H1 (cell line): ENCODE results near the gene BRD7. TPM values are rescaled to one million over a fixed set of nuclear protein-coding genes. Genes with fewer than 3 reads are reported as not detected.

ENCODE experiments used
- CTCF ChIA-PET: fragments of 300-600 bp; sonication (Branson Sonifier 250); formaldehyde crosslinking; loops from one replicate; lab custom pipeline; 2021; ENCODE audit not compliant: partially characterized antibody; lab: Charles Lee
- POLR2A ChIA-PET: fragments of 300-600 bp; sonication (Branson Sonifier 250); formaldehyde crosslinking; loops from one replicate; lab custom pipeline; 2021; ENCODE audit warnings: inconsistent platforms; ENCODE audit not compliant: partially characterized antibody; lab: Charles Lee
- DNase-seq, 2 experiments: peaks; one replicate each; pipeline versions ENCODE4 v3.0.0 to v3.0.0-alpha.2; 2010 to 2022; ENCODE audit warnings: low spot score in 2 of 2, low read depth in 1 of 2, mixed read lengths in 1 of 2
- FAIRE-seq: peaks from 2 replicates; lab custom pipeline; 2011; peaks lifted over from hg19 to GRCh38; lab: Jason Lieb, UNC
- H2AFZ ChIP-seq: 2 replicates; pipeline ENCODE4 v1.8.1; 2012; ENCODE audit warnings: low read length, inconsistent platforms
- H2AK5ac ChIP-seq: 2 replicates; pipeline ENCODE4 v1.6.1; 2013; ENCODE audit warnings: low read depth, low read length
- H2BK120ac ChIP-seq: replicated peaks from 2 replicates; pipeline ENCODE3; 2013; ENCODE audit warnings: low read depth, low read length, inconsistent platforms
- H2BK12ac ChIP-seq: 2 replicates; pipeline ENCODE4 v1.6.1; 2013; ENCODE audit warnings: low read depth, low read length
- H2BK15ac ChIP-seq: 2 replicates; pipeline ENCODE4 v1.6.1; 2013; ENCODE audit warnings: low read length
- H2BK20ac ChIP-seq: 2 replicates; pipeline ENCODE4 v1.6.1; 2013; ENCODE audit warnings: low read length
- H2BK5ac ChIP-seq: 2 replicates; pipeline ENCODE4 v1.6.1; 2013; ENCODE audit warnings: low read depth, low read length
- H3K14ac ChIP-seq: 2 replicates; pipeline ENCODE4 v1.6.1; 2013; ENCODE audit warnings: inconsistent platforms; ENCODE audit not compliant: insufficient read length
- H3K18ac ChIP-seq: 2 replicates; pipeline ENCODE4 v1.6.1; 2013; ENCODE audit warnings: low read length; ENCODE audit errors: extremely low read depth
- H3K23ac ChIP-seq: 2 replicates; pipeline ENCODE4 v1.6.1; 2013; ENCODE audit warnings: inconsistent platforms; ENCODE audit not compliant: insufficient read length
- H3K23me2 ChIP-seq: 2 replicates; pipeline ENCODE4 v1.6.1; 2013; ENCODE audit warnings: low read depth, low read length
- H3K27ac ChIP-seq: 2 replicates; pipeline ENCODE4 v1.6.1; 2011; ENCODE audit warnings: low read depth, low read length, inconsistent platforms
- H3K27me3 ChIP-seq, 4 experiments: replicated peaks in 1 of 4; 1 replicate in 1 of 4; 2 replicates in 3 of 4; pipeline versions ENCODE4 v1.6.1 to v1.8.1; 2011 to 2013; ENCODE audit warnings: low read length in 3 of 4, mild to moderate bottlenecking in 3 of 4, inconsistent platforms in 2 of 4, mixed read lengths in 2 of 4, moderate library complexity in 1 of 4; ENCODE audit not compliant: control insufficient read depth in 3 of 4, insufficient read depth in 3 of 4; ENCODE audit errors: extremely low read depth in 1 of 4
- H3K36me3 ChIP-seq, 4 experiments: 2 replicates each; pipeline versions ENCODE4 v1.6.1 to v1.8.1; 2011 to 2013; ENCODE audit warnings: mild to moderate bottlenecking in 4 of 4, low read length in 3 of 4, moderate library complexity in 2 of 4, control low read depth in 1 of 4, inconsistent platforms in 1 of 4; ENCODE audit not compliant: insufficient read depth in 4 of 4, control insufficient read depth in 2 of 4
- H3K4ac ChIP-seq: replicated peaks from 2 replicates; pipeline ENCODE3; 2013; ENCODE audit warnings: low read length, low read depth, mixed read lengths, inconsistent platforms; ENCODE audit not compliant: insufficient read length
- H3K4me1 ChIP-seq, 4 experiments: replicated peaks in 1 of 4; 1 replicate in 1 of 4; 2 replicates in 3 of 4; pipeline versions ENCODE4 v1.6.1 to v1.8.1; 2011 to 2013; ENCODE audit warnings: low read length in 3 of 4, inconsistent platforms in 2 of 4, mixed read lengths in 1 of 4; ENCODE audit not compliant: insufficient read depth in 4 of 4, control insufficient read depth in 3 of 4
- H3K4me2 ChIP-seq, 2 experiments: 2 replicates each; pipeline versions ENCODE4 v1.6.1 to v1.8.1; 2011 to 2013; ENCODE audit warnings: low read depth in 2 of 2, low read length in 2 of 2, control low read depth in 1 of 2, inconsistent platforms in 1 of 2, mild to moderate bottlenecking in 1 of 2; ENCODE audit not compliant: insufficient read depth in 1 of 2
- H3K4me3 ChIP-seq, 4 experiments: fragments of 200-600, 300-600 bp in 1 of 4; sonication (generic), shearing (Covaris generic), sonication (Bioruptor Twin) in 1 of 4; 2 replicates each; pipeline versions ENCODE4 v1.5.1 to v1.8.1; 2011 to 2016; ENCODE audit warnings: low read length in 4 of 4, low read depth in 3 of 4, control low read depth in 2 of 4, inconsistent platforms in 2 of 4, mild to moderate bottlenecking in 2 of 4, mixed read lengths in 1 of 4, moderate library complexity in 1 of 4; ENCODE audit not compliant: insufficient read depth in 2 of 4; ENCODE audit errors: extremely low read depth in 1 of 4
- H3K56ac ChIP-seq: replicated peaks from 2 replicates; pipeline ENCODE3; 2013; ENCODE audit warnings: low read depth, mild to moderate bottlenecking, mixed read lengths, low read length, inconsistent platforms; ENCODE audit not compliant: insufficient read length
- H3K79me1 ChIP-seq: 2 replicates; pipeline ENCODE4 v1.6.1; 2013; ENCODE audit warnings: low read depth, low read length, control low read depth
- H3K79me2 ChIP-seq, 2 experiments: 2 replicates each; pipeline versions ENCODE4 v1.6.1 to v1.8.1; 2012 to 2013; ENCODE audit warnings: low read length in 2 of 2, mild to moderate bottlenecking in 2 of 2, inconsistent platforms in 1 of 2; ENCODE audit not compliant: insufficient read depth in 2 of 2, control insufficient read depth in 1 of 2
- H3K9ac ChIP-seq, 4 experiments: replicated peaks in 1 of 4; 1 replicate in 1 of 4; 2 replicates in 3 of 4; pipeline versions ENCODE4 v1.6.1 to v1.8.1; 2011 to 2013; ENCODE audit warnings: low read depth in 3 of 4, low read length in 3 of 4, control low read depth in 2 of 4, mild to moderate bottlenecking in 2 of 4, moderate library complexity in 2 of 4, inconsistent platforms in 1 of 4; ENCODE audit errors: extremely low read depth in 1 of 4
- H3K9me3 ChIP-seq, 2 experiments: 2 replicates each; pipeline versions ENCODE4 v1.6.1 to v1.8.1; 2012 to 2013; ENCODE audit warnings: mild to moderate bottlenecking in 2 of 2, moderate library complexity in 2 of 2, control low read depth in 1 of 2, inconsistent platforms in 1 of 2, low read depth in 1 of 2, low read length in 1 of 2, mixed read lengths in 1 of 2; ENCODE audit not compliant: insufficient read depth in 2 of 2
- H4K20me1 ChIP-seq, 2 experiments: replicated peaks in 1 of 2; 2 replicates each; pipeline versions ENCODE3 to v1.8.1; 2011 to 2013; ENCODE audit warnings: inconsistent platforms in 2 of 2, low read length in 2 of 2, mild to moderate bottlenecking in 1 of 2; ENCODE audit not compliant: insufficient read depth in 2 of 2, control insufficient read depth in 1 of 2
- H4K5ac ChIP-seq: 2 replicates; pipeline ENCODE4 v1.6.1; 2013; ENCODE audit warnings: low read length, low read depth, mixed read lengths, inconsistent platforms; ENCODE audit not compliant: insufficient read length
- H4K8ac ChIP-seq: 2 replicates; pipeline ENCODE4 v1.8.0; 2013; ENCODE audit warnings: mild to moderate bottlenecking, moderate library complexity, low read length, inconsistent platforms; ENCODE audit not compliant: insufficient read depth; ENCODE audit errors: extremely low read depth
- H4K91ac ChIP-seq: replicated peaks from 2 replicates; pipeline ENCODE3; 2013; ENCODE audit warnings: low read length, mixed read lengths, inconsistent platforms; ENCODE audit not compliant: insufficient read length
- BRCA1 ChIP-seq: IDR thresholded peaks from 2 replicates; pipeline ENCODE4 v1.6.1; 2012; ENCODE audit warnings: low read depth, low read length, improper control_type of control experiment
- GTF2F1 ChIP-seq: IDR thresholded peaks from 2 replicates; pipeline ENCODE4 v1.6.1; 2012; ENCODE audit warnings: low read depth, low read length, improper control_type of control experiment, borderline replicate concordance
- JUN ChIP-seq: IDR thresholded peaks from 2 replicates; pipeline ENCODE4 v1.6.1; 2011; ENCODE audit warnings: low read depth, mild to moderate bottlenecking, improper control_type of control experiment, low read length
- KDM4A ChIP-seq: IDR thresholded peaks from one replicate; pipeline ENCODE4 v1.7.1; 2012; ENCODE audit warnings: low read depth, mild to moderate bottlenecking, moderate library complexity, low read length, inconsistent platforms; ENCODE audit not compliant: severe bottlenecking
- NANOG ChIP-seq: IDR thresholded peaks from 2 replicates; pipeline ENCODE4 v1.6.1; 2011; ENCODE audit warnings: low read length, low read depth, mild to moderate bottlenecking, inconsistent platforms; ENCODE audit not compliant: insufficient read depth, poor library complexity, severe bottlenecking
- POU5F1 ChIP-seq: IDR thresholded peaks from 2 replicates; pipeline ENCODE4 v1.6.1; 2011; ENCODE audit warnings: low read depth, mild to moderate bottlenecking, low read length, moderate library complexity
- RNF2 ChIP-seq: fragments of 200-900, 300-1000 bp; sonication (generic); IDR thresholded peaks from 2 replicates; pipeline ENCODE4 v1.7.1; 2016; ENCODE audit warnings: borderline replicate concordance, low read depth, mild to moderate bottlenecking, antibody characterized with exemption, low read length; ENCODE audit not compliant: poor library complexity, severe bottlenecking; ENCODE audit errors: missing control alignments
- WGBS, 2 experiments: shearing (Covaris generic) in 1 of 2; methylation state at CpG; one replicate each; pipeline versions ENCODE4 v1.1.6 to v1.1.7; 2013 to 2015; ENCODE audit warnings: low lambda C conversion rate in 2 of 2, mixed read lengths in 2 of 2, inconsistent platforms in 1 of 2, low coverage in 1 of 2, missing lambda C conversion rate in 1 of 2; ENCODE audit not compliant: insufficient replicate concordance in 2 of 2, insufficient coverage in 1 of 2, insufficient read length in 1 of 2; ENCODE audit errors: extremely low coverage in 1 of 2, missing lambda C conversion rate in 1 of 2; 5-methylcytosine and 5-hydroxymethylcytosine counted together
- polyA plus RNA-seq, 7 experiments: library from polyadenylated mRNA; depleted of rRNA in 3 of 7; stranded (reverse) in 5 of 7; unstranded in 2 of 7; fragments of >200 nt in 5 of 7; fragments of 200-250 nt in 2 of 7; gene quantifications; 1 replicate in 5 of 7; 2 replicates in 1 of 7; 4 replicates in 1 of 7; pipeline versions ENCODE4 v1.2.1 to v1.2.3, GENCODE V29; 2011 to 2013; ENCODE audit warnings: missing spikeins in 2 of 7, mixed read lengths in 2 of 7
- total RNA-seq: library from RNA; stranded (reverse); fragmentation: NEBNext Ultra II Directional; extraction: Animal tissue kit (Norgen Biotek cat#: 25700); gene quantifications from 2 replicates; pipeline ENCODE4 v1.2.1, GENCODE V29; 2021

Gene BRD7
- total and polyA plus RNA-seq, 2 of the 8 experiments (the other 6 are each of a cell fraction or from before 2014, with no cell fraction given): 42.5 to 120 TPM

- no peak for FAIRE-seq
Measured at GRCh38 chr16:50273888-50274325, 94.9 kb downstream of the BRD7 start.

More at GRCh38 chr16:50273888-50274325, 94.9 kb downstream of the BRD7 start:
- peaks cover 0 to 2% of the 10 kb centered on the region in 2 experiments for H4K20me1 ChIP-seq
- H3K14ac ChIP-seq: no peak overlapping the region
- no peak overlapping the region for H4K5ac ChIP-seq
- 86% methylated on average over 13 of the region's 13 CpGs; no CpG with 5 or more reads in 1 of the 2 experiments for WGBS, 2 experiments
- CTCF ChIA-PET: interaction anchor here (1.1 to 2.9 kb wide), 5 partner anchors 10 to 320 kb away, joined by 3 to 13 read pairs (median 5); no protein-coding TSS in a partner anchor
- no peak overlapping the region for H2AK5ac ChIP-seq
- H3K23me2 ChIP-seq: no peaks in the 10 kb centered on the region
- H3K4me1 ChIP-seq: no peaks in the 10 kb centered on the region; a peak in 1 of 7 replicates
- no peak overlapping the region for H3K23ac ChIP-seq
- H2BK20ac ChIP-seq: no peak overlapping the region
- no peaks in the 10 kb centered on the region for H3K9me3 ChIP-seq
- no peak overlapping the region for H2AFZ ChIP-seq
- H2BK120ac ChIP-seq: no peak overlapping the region
- no peak overlapping the region for H3K4me3 ChIP-seq
- no peak overlapping the region for H3K9ac ChIP-seq
- no peaks in the 10 kb centered on the region for H3K36me3 ChIP-seq
- H3K79me1 ChIP-seq: 0 out of 2 replicates have a peak, but pooled peaks cover 3% of the 10 kb centered on the region
- no peak overlapping the region for H4K8ac ChIP-seq
- peak overlapping the region; percentile 23; the same call in 1 of the 2 replicates for H2BK12ac ChIP-seq
- H4K91ac ChIP-seq: peak overlapping the region; percentile 6
- H3K4me2 ChIP-seq: no peak overlapping the region
- POLR2A ChIA-PET: interaction anchor here (0.6 to 1.4 kb wide), 2 partner anchors 40 to 320 kb away, joined by 3 to 4 read pairs; no protein-coding TSS in a partner anchor
- no peak overlapping the region for H3K4ac ChIP-seq
- no peak overlapping the region for H3K56ac ChIP-seq
- no peaks in the 10 kb centered on the region for H3K79me2 ChIP-seq
- TF ChIP-seq BRCA1 (no peak), KDM4A (no peak), JUN (no peak), RNF2 (no peak), NANOG (no peak), GTF2F1 (no peak), POU5F1 (no peak)
- no peaks in the 10 kb centered on the region for H3K27me3 ChIP-seq
- no peak for DNase-seq
- H3K18ac ChIP-seq: no peak overlapping the region
- no peak overlapping the region for H2BK5ac ChIP-seq
- H3K27ac ChIP-seq: no peak overlapping the region
- no peak overlapping the region for H2BK15ac ChIP-seq
